Lung (tissue), 12 donors: ENCODE data around the gene GABRP. TPM values are rescaled to one million over a fixed set of nuclear protein-coding genes. Genes with fewer than 3 reads are reported as not detected.

Experiments used
- ATAC-seq: fragments of 200-7000 bp; cut with Tn5 transposase; one replicate; pipeline ENCODE4 v1.9.1; 2020; ENCODE audit warnings: moderate number of reproducible peaks; ENCODE audit not compliant: insufficient read depth, low FRiP score
- DNase-seq, 3 donors: peaks; one replicate each; pipeline ENCODE4 v3.0.0-alpha.2; 2013 to 2017
- H3K27ac ChIP-seq, 2 donors: one replicate each; pipeline ENCODE4 v1.5.1; 2013; ENCODE audit warnings: mild to moderate bottlenecking in 2 of 2, moderate library complexity in 2 of 2, control low read depth in 1 of 2, inconsistent platforms in 1 of 2, low read depth in 1 of 2, low read length in 1 of 2
- H3K27me3 ChIP-seq, 3 donors: one replicate each; pipeline ENCODE4 v1.5.1; 2013; ENCODE audit warnings: low read length in 2 of 3; ENCODE audit not compliant: control insufficient read depth in 3 of 3, insufficient read depth in 3 of 3
- H3K36me3 ChIP-seq, 4 donors: one replicate each; pipeline ENCODE4 v1.5.1; 2013; ENCODE audit warnings: low read length in 4 of 4, mild to moderate bottlenecking in 1 of 4, moderate library complexity in 1 of 4; ENCODE audit not compliant: control insufficient read depth in 4 of 4, insufficient read depth in 4 of 4
- H3K4me1 ChIP-seq, 5 donors: one replicate each; pipeline ENCODE4 v1.5.1; 2013; ENCODE audit warnings: low read length in 5 of 5, mild to moderate bottlenecking in 2 of 5, moderate library complexity in 1 of 5; ENCODE audit not compliant: control insufficient read depth in 5 of 5, insufficient read depth in 5 of 5
- H3K4me3 ChIP-seq: one replicate; pipeline ENCODE4 v1.5.1; 2013; ENCODE audit warnings: mild to moderate bottlenecking, control low read depth, moderate library complexity
- H3K9ac ChIP-seq, 2 donors: one replicate each; pipeline ENCODE4 v1.5.1; 2013; ENCODE audit warnings: low read length in 2 of 2, control low read depth in 1 of 2; ENCODE audit not compliant: insufficient read depth in 1 of 2
- H3K9me3 ChIP-seq, 4 donors: one replicate each; pipeline ENCODE4 v1.5.1; 2013; ENCODE audit warnings: low read length in 3 of 4, mild to moderate bottlenecking in 1 of 4, moderate library complexity in 1 of 4; ENCODE audit not compliant: control insufficient read depth in 4 of 4, insufficient read depth in 3 of 4
- WGBS, 2 donors: extraction: QIAGEN DNeasy Blood & Tissue Kit; methylation state at CpG; one replicate each; pipeline ENCODE4 v1.1.7; 2013; 5-methylcytosine and 5-hydroxymethylcytosine counted together
- polyA plus RNA-seq, 2 donors: library from polyadenylated mRNA; stranded (reverse); fragments of 200-250 nt; gene quantifications; one replicate each; pipeline ENCODE4 v1.2.1, GENCODE V29; 2013
- total RNA-seq, 2 donors: library from RNA; depleted of rRNA in 1 of 2; stranded (reverse); fragments of >200 nt in 1 of 2; gene quantifications; one replicate each; pipeline ENCODE4 v1.2.1, GENCODE V29; 2014 to 2021
- TF ChIP-seq, protein P1 (sequence below): IDR thresholded peaks from 2 replicates; pipeline ENCODE4 v1.5.1; 2012; ENCODE audit warnings: mild to moderate bottlenecking; ENCODE audit errors: control extremely low read depth, extremely low read depth
- donor health status: control.
- donor health status: control.
- donor health status: Bipolar disorder and iron deficiency.
- donor health status: healthy.
- donor health status: DM: yes; HTN: yes; CAD: no.

Gene GABRP
- total and polyA plus RNA-seq, 4 donors = 0.26 to 1.5 (median 0.75) TPM

DNA sequence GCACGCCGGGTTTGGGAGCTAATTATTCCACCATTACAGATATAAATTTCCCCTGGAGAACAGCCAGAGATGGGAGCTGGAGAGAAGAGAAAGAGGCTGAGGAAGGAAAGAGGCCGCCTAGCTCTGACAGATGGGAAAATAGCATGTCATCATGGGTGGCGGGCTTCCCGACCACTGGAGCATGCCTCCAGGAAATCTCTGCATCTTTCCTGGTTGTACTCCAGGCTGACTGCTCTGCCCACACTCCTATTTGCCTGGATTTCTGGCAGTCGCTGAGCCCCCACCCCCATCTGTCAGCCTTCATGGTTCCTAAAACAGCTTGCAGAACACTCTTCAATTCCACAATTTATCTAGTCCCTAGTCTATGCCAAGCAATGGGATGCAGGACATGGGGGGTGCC, 14.3 kb upstream of the GABRP start:
- TF ChIP-seq, protein P1, sequence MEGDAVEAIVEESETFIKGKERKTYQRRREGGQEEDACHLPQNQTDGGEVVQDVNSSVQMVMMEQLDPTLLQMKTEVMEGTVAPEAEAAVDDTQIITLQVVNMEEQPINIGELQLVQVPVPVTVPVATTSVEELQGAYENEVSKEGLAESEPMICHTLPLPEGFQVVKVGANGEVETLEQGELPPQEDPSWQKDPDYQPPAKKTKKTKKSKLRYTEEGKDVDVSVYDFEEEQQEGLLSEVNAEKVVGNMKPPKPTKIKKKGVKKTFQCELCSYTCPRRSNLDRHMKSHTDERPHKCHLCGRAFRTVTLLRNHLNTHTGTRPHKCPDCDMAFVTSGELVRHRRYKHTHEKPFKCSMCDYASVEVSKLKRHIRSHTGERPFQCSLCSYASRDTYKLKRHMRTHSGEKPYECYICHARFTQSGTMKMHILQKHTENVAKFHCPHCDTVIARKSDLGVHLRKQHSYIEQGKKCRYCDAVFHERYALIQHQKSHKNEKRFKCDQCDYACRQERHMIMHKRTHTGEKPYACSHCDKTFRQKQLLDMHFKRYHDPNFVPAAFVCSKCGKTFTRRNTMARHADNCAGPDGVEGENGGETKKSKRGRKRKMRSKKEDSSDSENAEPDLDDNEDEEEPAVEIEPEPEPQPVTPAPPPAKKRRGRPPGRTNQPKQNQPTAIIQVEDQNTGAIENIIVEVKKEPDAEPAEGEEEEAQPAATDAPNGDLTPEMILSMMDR = no peak
- Histone ChIP-seq H3K9me3 (no peaks in the 10 kb centered on the region), H3K27ac (no peak overlapping the region), H3K36me3 (no peaks in the 10 kb centered on the region), H3K4me1 (no peaks in the 10 kb centered on the region), H3K4me3 (no peak overlapping the region), H3K27me3 (peaks cover 0 to 3% (median 0%) of the 10 kb centered on the region in 3 donors), H3K9ac (no peak overlapping the region)
- no peak for ATAC-seq
- WGBS, 2 donors = 51 to 60% methylated on average over 6 of the region's 6 CpGs
- no peak for DNase-seq

DNA sequence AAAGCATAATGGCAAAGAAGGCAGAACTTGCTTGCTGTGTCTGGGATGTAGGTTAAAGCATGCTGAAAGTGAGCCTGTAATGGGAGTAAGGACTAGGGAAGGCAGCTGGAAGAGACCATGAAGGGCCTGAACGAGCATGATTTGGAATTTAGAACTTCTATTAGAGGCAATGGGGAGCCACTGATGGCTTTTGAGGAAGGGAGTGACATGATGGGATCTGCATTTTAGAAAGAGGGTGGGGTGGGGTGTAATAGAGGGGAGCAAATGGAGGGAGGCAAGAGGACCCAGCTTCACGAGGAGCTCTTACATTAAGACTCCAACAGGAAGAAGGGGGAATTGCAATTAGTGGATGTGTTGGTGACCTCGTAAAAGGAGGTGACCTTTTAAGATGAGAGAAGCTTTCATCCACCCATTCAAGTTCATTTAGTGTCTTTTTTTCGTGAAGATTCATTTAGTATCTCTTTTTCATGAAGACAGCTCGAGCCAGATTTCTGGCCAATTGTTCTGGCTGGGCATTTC, 13.6 kb upstream of the GABRP start:
- DNase-seq (no peak), ATAC-seq (no peak)
- H3K36me3 ChIP-seq = no peaks in the 10 kb centered on the region
- 89 to 93% methylated on average over 5 of the region's 5 CpGs for WGBS, 2 donors
- H3K4me3 ChIP-seq = no peak overlapping the region
- TF ChIP-seq, protein P1 = no peak
- H3K4me1 ChIP-seq = no peaks in the 10 kb centered on the region
- no peak overlapping the region for H3K27ac ChIP-seq
- H3K9me3 ChIP-seq = no peaks in the 10 kb centered on the region
- H3K9ac ChIP-seq = no peak overlapping the region
- H3K27me3 ChIP-seq = peaks cover 0 to 3% (median 0%) of the 10 kb centered on the region in 3 donors

DNA sequence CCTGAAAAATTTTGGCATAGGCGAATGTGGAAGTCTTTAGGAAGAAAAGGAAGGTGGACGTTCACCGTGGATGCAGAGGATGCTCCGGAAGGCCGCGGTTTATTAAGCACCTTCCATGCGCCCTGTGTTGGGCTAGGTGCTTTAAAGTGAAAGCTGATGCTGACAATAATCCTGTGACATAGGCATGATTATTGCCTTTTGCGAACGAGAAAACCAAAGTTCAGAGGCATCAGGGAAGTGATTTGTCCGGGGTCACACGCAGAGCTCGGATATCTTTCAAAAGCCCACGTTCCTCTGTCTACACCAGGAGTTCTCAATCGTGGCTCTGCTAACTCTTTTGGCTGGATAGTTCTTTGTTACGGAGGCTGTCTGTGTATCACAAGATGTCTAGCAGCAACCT, 12.0 kb upstream of the GABRP start:
- H3K27me3 ChIP-seq = peaks cover 0 to 3% (median 0%) of the 10 kb centered on the region in 3 donors
- no peaks in the 10 kb centered on the region for H3K4me1 ChIP-seq
- TF ChIP-seq, protein P1 = no peak
- 91 to 93% methylated on average over 15 of the region's 15 CpGs for WGBS, 2 donors
- no peak overlapping the region for H3K4me3 ChIP-seq
- no peak overlapping the region for H3K27ac ChIP-seq
- H3K9ac ChIP-seq = no peak overlapping the region
- ATAC-seq = no peak
- no peak for DNase-seq
- H3K9me3 ChIP-seq = no peaks in the 10 kb centered on the region
- H3K36me3 ChIP-seq = no peaks in the 10 kb centered on the region
